ENCODE results near the gene PRKAG2.

PRKAG2 gene

GRCh38 chr7:151776876-151777494, 99.9 kb downstream of the PRKAG2 start:
- Histone ChIP-seq H3K36me3 (ENCODE audit: control insufficient read depth, low read length) (no peaks in the 10 kb centered on the region), H3K79me2 (ENCODE audit: control insufficient read depth, low read length) (no peaks in the 10 kb centered on the region), H3K4me3 (ENCODE audit: low read length) (no peak overlapping the region), H3K27ac (ENCODE audit: low read depth, low read length) (no peak overlapping the region), H4K20me1 (ENCODE audit: control insufficient read depth, insufficient read depth, low read depth, low read length) (no peaks in the 10 kb centered on the region), H3K9me3 (ENCODE audit: control insufficient read depth, insufficient read depth, low read length) (0 out of 2 replicates have a peak, but pooled peaks cover 4% of the 10 kb centered on the region), H3K27me3 (ENCODE audit: control insufficient read depth, low read length) (no peaks in the 10 kb centered on the region; the same call in 1 of the 2 replicates), H3F3A (ENCODE audit: control insufficient read depth, insufficient read depth) (no peaks in the 10 kb centered on the region), H3K4me1 (ENCODE audit: control insufficient read depth, low read length) (no peaks in the 10 kb centered on the region), H3K4me2 (ENCODE audit: low read length) (no peak overlapping the region), H3K9me2 (replicated peaks; ENCODE audit: control insufficient read depth, low read length) (no peaks in the 10 kb centered on the region)
- TF ChIP-seq CTCF (IDR thresholded peaks at IDR 0.05; ENCODE audit: low read depth, low read length, poor library complexity, severe bottlenecking) = no peak
- TF ChIP-seq EZH2phosphoT487 (IDR thresholded peaks at IDR 0.05; ENCODE audit: borderline replicate concordance, low read length) = no peak

- no peaks in the 10 kb centered on the region for H3K79me2 ChIP-seq (ENCODE audit: control insufficient read depth, low read length)
- H3K27ac ChIP-seq (ENCODE audit: low read depth, low read length) = no peak overlapping the region
- no peaks in the 10 kb centered on the region for H4K20me1 ChIP-seq (ENCODE audit: control insufficient read depth, insufficient read depth, low read depth, low read length)
- no peak for TF ChIP-seq CTCF (IDR thresholded peaks at IDR 0.05; ENCODE audit: low read depth, low read length, poor library complexity, severe bottlenecking)
- TF ChIP-seq EZH2phosphoT487 (IDR thresholded peaks at IDR 0.05; ENCODE audit: borderline replicate concordance, low read length) = no peak
- H3K27me3 ChIP-seq (ENCODE audit: control insufficient read depth, low read length) = peaks cover 4% of the 10 kb centered on the region; the same call in 1 of the 2 replicates
- H3K9me2 ChIP-seq (replicated peaks; ENCODE audit: control insufficient read depth, low read length) = no peaks in the 10 kb centered on the region
- no peaks in the 10 kb centered on the region for H3K36me3 ChIP-seq (ENCODE audit: control insufficient read depth, low read length)
- no peak overlapping the region for H3K4me3 ChIP-seq (ENCODE audit: low read length)
- H3K9me3 ChIP-seq (ENCODE audit: control insufficient read depth, insufficient read depth, low read length) = 0 out of 2 replicates have a peak, but pooled peaks cover 4% of the 10 kb centered on the region
- H3K4me1 ChIP-seq (ENCODE audit: control insufficient read depth, low read length) = no peaks in the 10 kb centered on the region
- H3K4me2 ChIP-seq (ENCODE audit: low read length) = no peak overlapping the region
- H3F3A ChIP-seq (ENCODE audit: control insufficient read depth, insufficient read depth) = no peaks in the 10 kb centered on the region
Measured at GRCh38 chr7:151776446-151776845, 100.5 kb downstream of the PRKAG2 start.

GRCh38 chr7:151775547-151776443, 101.1 kb downstream of the PRKAG2 start:
- TF ChIP-seq EZH2phosphoT487 (IDR thresholded peaks at IDR 0.05; ENCODE audit: borderline replicate concordance, low read length) (no peak), CTCF (IDR thresholded peaks at IDR 0.05; ENCODE audit: low read depth, low read length, poor library complexity, severe bottlenecking) (no peak)
- H3K9me2 ChIP-seq (replicated peaks; ENCODE audit: control insufficient read depth, low read length) = no peaks in the 10 kb centered on the region
- H3K79me2 ChIP-seq (ENCODE audit: control insufficient read depth, low read length) = no peaks in the 10 kb centered on the region
- no peaks in the 10 kb centered on the region for H4K20me1 ChIP-seq (ENCODE audit: control insufficient read depth, insufficient read depth, low read depth, low read length)
- no peak overlapping the region for H3K4me3 ChIP-seq (ENCODE audit: low read length)
- no peak overlapping the region for H3K4me2 ChIP-seq (ENCODE audit: low read length)
- H3K4me1 ChIP-seq (ENCODE audit: control insufficient read depth, low read length) = no peaks in the 10 kb centered on the region
- H3K9me3 ChIP-seq (ENCODE audit: control insufficient read depth, insufficient read depth, low read length) = 0 out of 2 replicates have a peak, but pooled peaks cover 4% of the 10 kb centered on the region
- H3K27me3 ChIP-seq (ENCODE audit: control insufficient read depth, low read length) = peaks cover 4% of the 10 kb centered on the region; the same call in 1 of the 2 replicates
- no peaks in the 10 kb centered on the region for H3K36me3 ChIP-seq (ENCODE audit: control insufficient read depth, low read length)
- no peak overlapping the region for H3K27ac ChIP-seq (ENCODE audit: low read depth, low read length)
- no peaks in the 10 kb centered on the region for H3F3A ChIP-seq (ENCODE audit: control insufficient read depth, insufficient read depth)

Data from DOHH2 (cell line).